Measurements from ENCODE around the gene SYNGR4. TPM values are rescaled to one million over a fixed set of nuclear protein-coding genes. Genes with fewer than 3 reads are reported as not detected.
"Not testable (repeated sequence)": the region's sequence is repeated elsewhere in the genome, so short reads cannot be mapped to it uniquely, and the experiment has no call there.

Gene SYNGR4
- total and polyA plus RNA-seq, 2 donors (not counting 1 experiment from before 2014, with no cell fraction given), result not detected

- Histone ChIP-seq H3K4me1 (ENCODE audit: control insufficient read depth in 2 of 2, insufficient read depth in 2 of 2, low read length in 2 of 2) (no peaks in the 10 kb centered on the region), H3K27ac (ENCODE audit: low read length in 2 of 2) (no peak overlapping the region), H3K27me3 (replicated peaks in 1 of 4; ENCODE audit: control extremely low read depth in 1 of 4, control insufficient read depth in 3 of 4, insufficient read depth in 4 of 4, low read length in 3 of 4) (no peaks in the 10 kb centered on the region), H3K9me3 (ENCODE audit: control extremely low read depth in 1 of 3, control insufficient read depth in 2 of 3, insufficient read depth in 1 of 3, low read length in 2 of 3) (no peaks in the 10 kb centered on the region), H3K4me2 (replicated peaks; ENCODE audit: low read depth, low read length, poor library complexity, severe bottlenecking) (no peak overlapping the region), H2AFZ (ENCODE audit: insufficient read depth, low read depth, low read length, poor library complexity, severe bottlenecking) (no peak overlapping the region), H3K4me3 (ENCODE audit: control extremely low read depth in 1 of 5, extremely low read depth in 1 of 5, insufficient read depth in 1 of 5, low read depth in 2 of 5, low read length in 4 of 5) (no peak overlapping the region), H3K79me2 (ENCODE audit: control insufficient read depth, insufficient read depth, low read length) (no peaks in the 10 kb centered on the region), H3K9ac (ENCODE audit: low read length) (no peak overlapping the region), H4K20me1 (ENCODE audit: control insufficient read depth, insufficient read depth, low read length, poor library complexity, severe bottlenecking) (no peaks in the 10 kb centered on the region), H3K36me3 (replicated peaks in 1 of 2; ENCODE audit: control extremely low read depth in 1 of 2, control insufficient read depth in 1 of 2, extremely low read depth in 1 of 2, insufficient read depth in 2 of 2, low read length in 1 of 2) (no peaks in the 10 kb centered on the region)
- no peak overlapping the region for H3K4me3 Mint-ChIP-seq
- no peaks in the 10 kb centered on the region for H3K4me1 Mint-ChIP-seq
- ATAC-seq (ENCODE audit: low read depth), result no peak
- TF ChIP-seq EZH2 (IDR thresholded peaks at IDR 0.05; ENCODE audit: borderline replicate concordance, insufficient read depth, low read depth, low read length, poor library complexity, severe bottlenecking), result no peak
- no peak for TF ChIP-seq CTCF (IDR thresholded peaks at IDR 0.05)
- POLR2A ChIA-PET, result interaction anchor here (0.6 kb wide), 1 partner anchor 9 kb away, joined by 6 read pairs; no protein-coding TSS in a partner anchor
- CTCF ChIA-PET, result no interaction called here
- WGBS (ENCODE audit: insufficient coverage), result 100% methylated on average over 4 of the region's 4 CpGs
- no peaks in the 10 kb centered on the region for H3K9me3 Mint-ChIP-seq (ENCODE audit: insufficient read depth)
- H3K27me3 Mint-ChIP-seq, result peaks cover 4% of the 10 kb centered on the region
- no peak for DNase-seq
- intact Hi-C loops (cut with micrococcal nuclease), result no loop called here
- no peak overlapping the region for H3K27ac Mint-ChIP-seq
These were observed 6.8 kb downstream of the SYNGR4 start for GRCh38 chr19:48370955-48371354.

- DNase-seq, result no peak
- Histone ChIP-seq H3K4me1 (ENCODE audit: control insufficient read depth in 2 of 2, insufficient read depth in 2 of 2, low read length in 2 of 2) (no peaks in the 10 kb centered on the region), H3K27ac (ENCODE audit: low read length in 2 of 2) (no peak overlapping the region), H3K4me2 (replicated peaks; ENCODE audit: low read depth, low read length, poor library complexity, severe bottlenecking) (no peak overlapping the region), H2AFZ (ENCODE audit: insufficient read depth, low read depth, low read length, poor library complexity, severe bottlenecking) (no peak overlapping the region), H3K27me3 (replicated peaks in 1 of 4; ENCODE audit: control extremely low read depth in 1 of 4, control insufficient read depth in 3 of 4, insufficient read depth in 4 of 4, low read length in 3 of 4) (no peaks in the 10 kb centered on the region), H3K9ac (ENCODE audit: low read length) (no peak overlapping the region), H3K4me3 (ENCODE audit: control extremely low read depth in 1 of 5, extremely low read depth in 1 of 5, insufficient read depth in 1 of 5, low read depth in 2 of 5, low read length in 4 of 5) (no peak overlapping the region), H3K79me2 (ENCODE audit: control insufficient read depth, insufficient read depth, low read length) (no peaks in the 10 kb centered on the region), H3K9me3 (ENCODE audit: control extremely low read depth in 1 of 3, control insufficient read depth in 2 of 3, insufficient read depth in 1 of 3, low read length in 2 of 3) (no peaks in the 10 kb centered on the region), H4K20me1 (ENCODE audit: control insufficient read depth, insufficient read depth, low read length, poor library complexity, severe bottlenecking) (no peaks in the 10 kb centered on the region), H3K36me3 (replicated peaks in 1 of 2; ENCODE audit: control extremely low read depth in 1 of 2, control insufficient read depth in 1 of 2, extremely low read depth in 1 of 2, insufficient read depth in 2 of 2, low read length in 1 of 2) (no peaks in the 10 kb centered on the region)
- no peak overlapping the region for H3K4me3 Mint-ChIP-seq
- ChIA-PET POLR2A (interaction anchor here (0.6 kb wide), 2 partner anchors 9 to 16 kb away, joined by 6 to 7 read pairs; no protein-coding TSS in a partner anchor), CTCF (interaction anchor here (0.6 kb wide), 1 partner anchor 10 kb away, joined by 3 read pairs; no protein-coding TSS in a partner anchor)
- H3K9me3 Mint-ChIP-seq (ENCODE audit: insufficient read depth), result no peaks in the 10 kb centered on the region
- peaks cover 4% of the 10 kb centered on the region for H3K27me3 Mint-ChIP-seq
- no peak for TF ChIP-seq EZH2 (IDR thresholded peaks at IDR 0.05; ENCODE audit: borderline replicate concordance, insufficient read depth, low read depth, low read length, poor library complexity, severe bottlenecking)
- no peak for TF ChIP-seq CTCF (IDR thresholded peaks at IDR 0.05)
- no peak overlapping the region for H3K27ac Mint-ChIP-seq
- WGBS (ENCODE audit: insufficient coverage), result 85% methylated on average over 6 of the region's 7 CpGs
- no peaks in the 10 kb centered on the region for H3K4me1 Mint-ChIP-seq
- ATAC-seq (ENCODE audit: low read depth), result no peak
- intact Hi-C loops (cut with micrococcal nuclease), result no loop called here
These were observed 7.2 kb downstream of the SYNGR4 start for GRCh38 chr19:48371367-48371766.

GRCh38 chr19:48371771-48372170 lies 7.6 kb downstream of the SYNGR4 start:
- H3K36me3 ChIP-seq (replicated peaks in 1 of 2; ENCODE audit: control extremely low read depth in 1 of 2, control insufficient read depth in 1 of 2, extremely low read depth in 1 of 2, insufficient read depth in 2 of 2, low read length in 1 of 2); H2AFZ ChIP-seq (ENCODE audit: insufficient read depth, low read depth, low read length, poor library complexity, severe bottlenecking); H3K27ac Mint-ChIP-seq; intact Hi-C loops (cut with micrococcal nuclease); H3K9me3 ChIP-seq (ENCODE audit: control extremely low read depth in 1 of 3, control insufficient read depth in 2 of 3, insufficient read depth in 1 of 3, low read length in 2 of 3); H4K20me1 ChIP-seq (ENCODE audit: control insufficient read depth, insufficient read depth, low read length, poor library complexity, severe bottlenecking); H3K9me3 Mint-ChIP-seq (ENCODE audit: insufficient read depth); H3K4me3 ChIP-seq (ENCODE audit: control extremely low read depth in 1 of 5, extremely low read depth in 1 of 5, insufficient read depth in 1 of 5, low read depth in 2 of 5, low read length in 4 of 5); DNase-seq; H3K4me3 Mint-ChIP-seq; H3K4me1 Mint-ChIP-seq; H3K4me1 ChIP-seq (ENCODE audit: control insufficient read depth in 2 of 2, insufficient read depth in 2 of 2, low read length in 2 of 2); ATAC-seq (ENCODE audit: low read depth); H3K27ac ChIP-seq (ENCODE audit: low read length in 2 of 2); H3K27me3 Mint-ChIP-seq; H3K27me3 ChIP-seq (replicated peaks in 1 of 4; ENCODE audit: control extremely low read depth in 1 of 4, control insufficient read depth in 3 of 4, insufficient read depth in 4 of 4, low read length in 3 of 4); H3K4me2 ChIP-seq (replicated peaks; ENCODE audit: low read depth, low read length, poor library complexity, severe bottlenecking); H3K9ac ChIP-seq (ENCODE audit: low read length); H3K79me2 ChIP-seq (ENCODE audit: control insufficient read depth, insufficient read depth, low read length): not testable (repeated sequence)
- WGBS (ENCODE audit: insufficient coverage), result 100% methylated on average over 2 of the region's 5 CpGs
- ChIA-PET POLR2A (interaction anchor here (0.6 to 0.7 kb wide), 2 partner anchors 15 to 593 kb away, joined by 4 to 7 read pairs; partner anchors contain the start of gene FTL), CTCF (interaction anchor here (0.6 kb wide), 1 partner anchor 9 kb away, joined by 3 read pairs; no protein-coding TSS in a partner anchor)
